GM23248 (cell line): ENCODE measurements around the gene LRRFIP1.

Experiments used
- EZH2 ChIP-seq: fragments of 200-600 bp; sonication (generic); IDR thresholded peaks from 2 replicates; pipeline ENCODE4 v1.6.1; 2018; ENCODE audit warnings: antibody characterized with exemption, mild to moderate bottlenecking; ENCODE audit not compliant: insufficient read depth, poor library complexity, severe bottlenecking
- EZH2phosphoT487 ChIP-seq: fragments of 200-600 bp; sonication (generic); IDR thresholded peaks from 2 replicates; pipeline ENCODE4 v1.6.1; 2018; ENCODE audit warnings: antibody characterized with exemption, moderate library complexity, mild to moderate bottlenecking, low read depth; ENCODE audit not compliant: insufficient read depth

GRCh38 chr2:237674731-237675276 lies 47.4 kb downstream of the LRRFIP1 start:
- TF ChIP-seq EZH2 (no peak), EZH2phosphoT487 (no peak)
